K562 (cell line): Measurements from ENCODE around the gene UBE2J2. TPM values are rescaled to one million over a fixed set of nuclear protein-coding genes. Genes with fewer than 3 reads are reported as not detected.
A peak's percentile ranks its signal among the peaks of the same experiment; 100 is the strongest.

ENCODE experiments used
- ARID1B ChIP-seq: fragments of 450-650 bp; IDR thresholded peaks from 2 replicates; pipeline ENCODE4 v1.6.1; 2016; ENCODE audit warnings: antibody characterized with exemption, mild to moderate bottlenecking, inconsistent platforms
- CGGBP1 ChIP-seq: fragments of 250-450 bp; sonication (Bioruptor Pico); IDR thresholded peaks from 2 replicates; pipeline ENCODE4 v1.9.0; 2021; ENCODE audit warnings: mild to moderate bottlenecking
- DMBX1 ChIP-seq: fragments of 250-450 bp; sonication (Bioruptor Pico); IDR thresholded peaks from 2 replicates; pipeline ENCODE4 v1.8.0; 2022; ENCODE audit warnings: inconsistent platforms, mild to moderate bottlenecking, moderate library complexity, borderline replicate concordance
- E2F1 ChIP-seq: sonication (generic); formaldehyde crosslinking; IDR thresholded peaks from 2 replicates; pipeline ENCODE4 v1.8.1; 2023; ENCODE audit warnings: mild to moderate bottlenecking, missing genetic modification reagents, moderate library complexity
- EP400 ChIP-seq: fragments of 450-650 bp; IDR thresholded peaks from 2 replicates; pipeline ENCODE4 v1.6.1; 2017; ENCODE audit warnings: antibody characterized with exemption, mild to moderate bottlenecking, moderate library complexity
- ESRRA ChIP-seq: fragments of 450-650 bp; IDR thresholded peaks from 2 replicates; pipeline ENCODE4 v1.6.1; 2014; ENCODE audit warnings: low read depth, mild to moderate bottlenecking, moderate library complexity, borderline replicate concordance
- FOXK2 ChIP-seq, 2 experiments: fragments of 450-650 bp; IDR thresholded peaks in 1 of 2; conservative IDR thresholded peaks in 1 of 2; 2 replicates each; pipeline ENCODE4 v1.6.1; 2016; ENCODE audit warnings: low read depth in 2 of 2, mild to moderate bottlenecking in 1 of 2
- HNRNPH1 ChIP-seq: fragments of 200-400 bp; formaldehyde crosslinking; optimal IDR thresholded peaks from 2 replicates; pipeline ENCODE3; 2017; ENCODE audit warnings: low read depth, mild to moderate bottlenecking, low read length, moderate library complexity
- HNRNPLL ChIP-seq: fragments of 200-400 bp; formaldehyde crosslinking; IDR thresholded peaks from 2 replicates; pipeline ENCODE4 v1.6.1; 2017; ENCODE audit warnings: low read length, low read depth, mild to moderate bottlenecking; ENCODE audit not compliant: poor library complexity, severe bottlenecking
- MAX ChIP-seq: sonication (generic); formaldehyde crosslinking; IDR thresholded peaks from 2 replicates; pipeline ENCODE4 v1.9.0; 2022; ENCODE audit warnings: mild to moderate bottlenecking, missing genetic modification reagents
- RFX7 ChIP-seq: fragments of 250-450 bp; sonication (Bioruptor Pico); IDR thresholded peaks from 2 replicates; pipeline ENCODE4 v1.5.1; 2021; ENCODE audit warnings: mild to moderate bottlenecking
- SETDB1 ChIP-seq: IDR thresholded peaks from one replicate; pipeline ENCODE4 v1.6.1; 2012; ENCODE audit warnings: low read length, control low read depth, inconsistent platforms
- ZBTB17 ChIP-seq: fragments of 450-650 bp; formaldehyde crosslinking; IDR thresholded peaks from 2 replicates; pipeline ENCODE4 v1.4.0; 2020; ENCODE audit warnings: mild to moderate bottlenecking
- ZHX1 ChIP-seq: fragments of 150-350 bp; conservative IDR thresholded peaks from 2 replicates; pipeline ENCODE4 v1.6.1; 2014; ENCODE audit warnings: low read length
- ZNF232 ChIP-seq: sonication (generic); formaldehyde crosslinking; IDR thresholded peaks from 2 replicates; pipeline ENCODE4 v1.8.0; 2022; ENCODE audit warnings: mild to moderate bottlenecking, missing genetic modification reagents
- ZNF274 ChIP-seq: IDR thresholded peaks from 2 replicates; pipeline ENCODE4 v1.6.1; 2011; ENCODE audit warnings: low read depth, mild to moderate bottlenecking, low read length, moderate library complexity, borderline replicate concordance
- ZNF592 ChIP-seq: fragments of 450-650 bp; IDR thresholded peaks from 2 replicates; pipeline ENCODE4 v1.6.1; 2017; ENCODE audit warnings: antibody characterized with exemption, mild to moderate bottlenecking
- polyA plus RNA-seq, 8 experiments: library from polyadenylated mRNA; depleted of rRNA in 4 of 8; stranded (reverse) in 5 of 8; unstranded in 3 of 8; fragments of >200 nt; fragmentation: Nextera tagmentation in 2 of 8; fragmentation: Illumina TruSeq in 1 of 8; extraction: Ambion mirVana in 2 of 8; extraction: Trizol in 1 of 8; gene quantifications; 2 replicates each; pipeline versions ENCODE4 v1.2.1 to v1.2.3, GENCODE V29; 2011 to 2014; ENCODE audit warnings: inconsistent platforms in 1 of 8, missing spikeins in 1 of 8
- total RNA-seq, 7 experiments: library from RNA; depleted of rRNA in 6 of 7; stranded (reverse); fragments of >200 nt in 6 of 7; fragmentation: Illumina TruSeq in 2 of 7; extraction: Trizol in 2 of 7; gene quantifications; 2 replicates each; pipeline versions ENCODE4 v1.2.1 to v1.2.3, GENCODE V29; 2011 to 2021; ENCODE audit warnings: low replicate concordance in 1 of 7

Gene UBE2J2
- total and polyA plus RNA-seq, 9 of the 15 experiments (the other 6 are each of a cell fraction or from before 2014, with no cell fraction given), result 0.93 to 112 (median 75.5) TPM

- no peak; the same call in none of the 2 replicates for TF ChIP-seq EP400
- peak; percentile 68 for TF ChIP-seq MAX (CRISPR knock-in tag)
- no peak for TF ChIP-seq RFX7 (CRISPR knock-in tag)
- peak; percentile 79 for TF ChIP-seq ZNF592
- TF ChIP-seq FOXK2 (conservative IDR thresholded peaks at IDR 0.05 in 1 of 2, IDR thresholded peaks at IDR 0.05 in 1 of 2; ENCODE audit: low read depth in 2 of 2), result peak in 1 of 2 experiments; percentile 66; a peak in 1 of 4 replicates
- TF ChIP-seq HNRNPH1, result no peak
- peak; percentile 34; the same call in 1 of the 2 replicates for TF ChIP-seq ESRRA
- no peak for TF ChIP-seq E2F1
- no peak for TF ChIP-seq HNRNPLL
- TF ChIP-seq SETDB1, result no peak
- no peak for TF ChIP-seq ZHX1
- TF ChIP-seq DMBX1, result peak; percentile 58; the same call in 1 of the 2 replicates
- no peak for TF ChIP-seq ZNF232
- TF ChIP-seq CGGBP1 (CRISPR knock-in tag), result no peak
- no peak for TF ChIP-seq ZNF274
- no peak for TF ChIP-seq ARID1B
- TF ChIP-seq ZBTB17 (CRISPR knock-in tag), result no peak
These were observed 31.0 kb upstream of the UBE2J2 start (continued) for GRCh38 chr1:1304331-1305299.
